Tibial nerve (tissue), 4 donors: Measurements from ENCODE around the gene FAM114A1.

Experiments
- EP300 ChIP-seq, 2 donors: sonication (generic); formaldehyde crosslinking; IDR thresholded peaks; one replicate each; pipeline ENCODE4 v1.6.1; 2017; ENCODE audit warnings: antibody characterized with exemption in 2 of 2, mild to moderate bottlenecking in 1 of 2
- POLR2A ChIP-seq, 2 donors: fragments of 450-650 bp; IDR thresholded peaks; one replicate each; pipeline ENCODE4 v1.6.1; 2017; ENCODE audit warnings: antibody characterized with exemption in 2 of 2, mild to moderate bottlenecking in 2 of 2, moderate library complexity in 2 of 2
- TF ChIP-seq, protein P1 (sequence below), 5 experiments: fragments of 200-600 bp in 3 of 5; fragments of 450-650 bp in 2 of 5; sonication (generic) in 3 of 5; IDR thresholded peaks; one replicate each; pipeline ENCODE4 v1.5.1; 2016 to 2019; ENCODE audit warnings: antibody characterized with exemption in 5 of 5, mild to moderate bottlenecking in 3 of 5, moderate library complexity in 2 of 5

- TF ChIP-seq, protein P1, sequence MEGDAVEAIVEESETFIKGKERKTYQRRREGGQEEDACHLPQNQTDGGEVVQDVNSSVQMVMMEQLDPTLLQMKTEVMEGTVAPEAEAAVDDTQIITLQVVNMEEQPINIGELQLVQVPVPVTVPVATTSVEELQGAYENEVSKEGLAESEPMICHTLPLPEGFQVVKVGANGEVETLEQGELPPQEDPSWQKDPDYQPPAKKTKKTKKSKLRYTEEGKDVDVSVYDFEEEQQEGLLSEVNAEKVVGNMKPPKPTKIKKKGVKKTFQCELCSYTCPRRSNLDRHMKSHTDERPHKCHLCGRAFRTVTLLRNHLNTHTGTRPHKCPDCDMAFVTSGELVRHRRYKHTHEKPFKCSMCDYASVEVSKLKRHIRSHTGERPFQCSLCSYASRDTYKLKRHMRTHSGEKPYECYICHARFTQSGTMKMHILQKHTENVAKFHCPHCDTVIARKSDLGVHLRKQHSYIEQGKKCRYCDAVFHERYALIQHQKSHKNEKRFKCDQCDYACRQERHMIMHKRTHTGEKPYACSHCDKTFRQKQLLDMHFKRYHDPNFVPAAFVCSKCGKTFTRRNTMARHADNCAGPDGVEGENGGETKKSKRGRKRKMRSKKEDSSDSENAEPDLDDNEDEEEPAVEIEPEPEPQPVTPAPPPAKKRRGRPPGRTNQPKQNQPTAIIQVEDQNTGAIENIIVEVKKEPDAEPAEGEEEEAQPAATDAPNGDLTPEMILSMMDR (IDR thresholded peaks at IDR 0.05), result no peak
- TF ChIP-seq POLR2A (IDR thresholded peaks at IDR 0.05) (no peak), EP300 (IDR thresholded peaks at IDR 0.05) (no peak)
Observed at GRCh38 chr4:38930204-38930603, 62.6 kb downstream of the FAM114A1 start.
